GM19238 (cell line): Measurements from ENCODE around the gene ERGIC2.
"Not testable (repeated sequence)": the region's sequence is repeated elsewhere in the genome, so short reads cannot be mapped to it uniquely, and the experiment has no call there.

Experiments used
- DNase-seq: peaks from one replicate; pipeline ENCODE4 v3.0.0; 2011; ENCODE audit warnings: low spot score; ENCODE audit not compliant: insufficient read length

ERGIC2 gene

GRCh38 chr12:29304388-29304787, 76.6 kb downstream of the ERGIC2 start:
- no peak for DNase-seq

GRCh38 chr12:29301114-29301513, 79.9 kb downstream of the ERGIC2 start:
- DNase-seq = no peak

GRCh38 chr12:29299633-29300032, 81.3 kb downstream of the ERGIC2 start:
- no peak for DNase-seq

GRCh38 chr12:29291226-29291625, 89.7 kb downstream of the ERGIC2 start:
- DNase-seq = no peak

GRCh38 chr12:29290475-29290874, 90.5 kb downstream of the ERGIC2 start:
- DNase-seq = not testable (repeated sequence)

- DNase-seq = no peak
Measured at GRCh38 chr12:29288031-29288430, 92.9 kb downstream of the ERGIC2 start.

GRCh38 chr12:29287622-29288021, 93.3 kb downstream of the ERGIC2 start:
- DNase-seq = no peak
